Parathyroid adenoma (tissue), 2 donors: Measurements from ENCODE around the gene PPP2R5E.

Experiments
- H2AFZ ChIP-seq: fragments of 300-600 bp; sonication (generic); one replicate; pipeline ENCODE4 v1.7.0; 2017; ENCODE audit warnings: antibody characterized with exemption, mild to moderate bottlenecking
- H3K27ac ChIP-seq: fragments of 300-600 bp; sonication (generic); one replicate; pipeline ENCODE4 v1.7.0; 2017
- H3K27me3 ChIP-seq: fragments of 300-600 bp; sonication (generic); one replicate; pipeline ENCODE4 v1.7.0; 2017; ENCODE audit warnings: low read length; ENCODE audit not compliant: control insufficient read depth, insufficient read depth
- H3K36me3 ChIP-seq: fragments of 300-600 bp; sonication (generic); one replicate; pipeline ENCODE4 v1.7.0; 2017; ENCODE audit warnings: low read length; ENCODE audit not compliant: control insufficient read depth, insufficient read depth
- H3K4me1 ChIP-seq: fragments of 300-600 bp; sonication (generic); one replicate; pipeline ENCODE4 v1.7.0; 2017; ENCODE audit warnings: control low read depth
- H3K4me2 ChIP-seq: fragments of 300-600 bp; sonication (generic); one replicate; pipeline ENCODE4 v1.7.0; 2017; ENCODE audit warnings: low read length
- H3K4me3 ChIP-seq: fragments of 300-600 bp; sonication (generic); one replicate; pipeline ENCODE4 v1.7.0; 2017; ENCODE audit warnings: low read depth, low read length
- H3K79me2 ChIP-seq: fragments of 300-600 bp; sonication (generic); one replicate; pipeline ENCODE4 v1.7.0; 2017; ENCODE audit warnings: control low read depth
- H3K9ac ChIP-seq: fragments of 300-600 bp; sonication (generic); one replicate; pipeline ENCODE4 v1.7.0; 2017; ENCODE audit warnings: mild to moderate bottlenecking
- H3K9me3 ChIP-seq: fragments of 300-600 bp; sonication (generic); one replicate; pipeline ENCODE4 v1.7.0; 2017; ENCODE audit warnings: low read length; ENCODE audit not compliant: control insufficient read depth
- TF ChIP-seq, protein P1 (sequence below): fragments of 300-600 bp; sonication (generic); IDR thresholded peaks from one replicate; pipeline ENCODE4 v1.7.0; 2017; ENCODE audit warnings: antibody characterized with exemption, mild to moderate bottlenecking
- donor health status: primary hyperparathyroidism.

Gene PPP2R5E

DNA sequence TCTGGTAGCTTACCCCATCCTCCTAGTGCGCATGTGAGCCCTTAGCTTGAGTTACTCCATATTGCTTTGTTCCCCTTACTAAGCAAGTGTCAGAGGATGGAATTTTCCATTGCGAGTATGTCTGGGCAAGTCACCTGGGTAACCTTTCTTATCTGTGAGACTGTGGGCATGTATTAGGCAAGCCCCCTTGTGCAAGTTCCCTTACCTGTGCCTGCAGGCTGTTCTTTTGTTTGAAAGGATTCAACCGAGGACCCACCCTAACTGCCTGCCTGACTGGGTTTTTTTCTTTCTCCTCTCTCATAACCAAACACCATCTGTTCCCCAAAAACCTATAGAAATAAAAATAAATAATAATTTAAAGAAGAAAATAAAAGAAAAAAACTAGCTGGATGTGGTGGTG is 22.3 kb upstream of the PPP2R5E start:
- Histone ChIP-seq H3K4me1 (no peaks in the 10 kb centered on the region), H3K36me3 (no peaks in the 10 kb centered on the region), H3K4me3 (no peak overlapping the region), H3K9ac (no peak overlapping the region), H3K27me3 (no peaks in the 10 kb centered on the region), H2AFZ (no peak overlapping the region), H3K27ac (no peak overlapping the region), H3K79me2 (no peaks in the 10 kb centered on the region), H3K4me2 (no peak overlapping the region), H3K9me3 (no peaks in the 10 kb centered on the region)
- TF ChIP-seq, protein P1, sequence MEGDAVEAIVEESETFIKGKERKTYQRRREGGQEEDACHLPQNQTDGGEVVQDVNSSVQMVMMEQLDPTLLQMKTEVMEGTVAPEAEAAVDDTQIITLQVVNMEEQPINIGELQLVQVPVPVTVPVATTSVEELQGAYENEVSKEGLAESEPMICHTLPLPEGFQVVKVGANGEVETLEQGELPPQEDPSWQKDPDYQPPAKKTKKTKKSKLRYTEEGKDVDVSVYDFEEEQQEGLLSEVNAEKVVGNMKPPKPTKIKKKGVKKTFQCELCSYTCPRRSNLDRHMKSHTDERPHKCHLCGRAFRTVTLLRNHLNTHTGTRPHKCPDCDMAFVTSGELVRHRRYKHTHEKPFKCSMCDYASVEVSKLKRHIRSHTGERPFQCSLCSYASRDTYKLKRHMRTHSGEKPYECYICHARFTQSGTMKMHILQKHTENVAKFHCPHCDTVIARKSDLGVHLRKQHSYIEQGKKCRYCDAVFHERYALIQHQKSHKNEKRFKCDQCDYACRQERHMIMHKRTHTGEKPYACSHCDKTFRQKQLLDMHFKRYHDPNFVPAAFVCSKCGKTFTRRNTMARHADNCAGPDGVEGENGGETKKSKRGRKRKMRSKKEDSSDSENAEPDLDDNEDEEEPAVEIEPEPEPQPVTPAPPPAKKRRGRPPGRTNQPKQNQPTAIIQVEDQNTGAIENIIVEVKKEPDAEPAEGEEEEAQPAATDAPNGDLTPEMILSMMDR = no peak

DNA sequence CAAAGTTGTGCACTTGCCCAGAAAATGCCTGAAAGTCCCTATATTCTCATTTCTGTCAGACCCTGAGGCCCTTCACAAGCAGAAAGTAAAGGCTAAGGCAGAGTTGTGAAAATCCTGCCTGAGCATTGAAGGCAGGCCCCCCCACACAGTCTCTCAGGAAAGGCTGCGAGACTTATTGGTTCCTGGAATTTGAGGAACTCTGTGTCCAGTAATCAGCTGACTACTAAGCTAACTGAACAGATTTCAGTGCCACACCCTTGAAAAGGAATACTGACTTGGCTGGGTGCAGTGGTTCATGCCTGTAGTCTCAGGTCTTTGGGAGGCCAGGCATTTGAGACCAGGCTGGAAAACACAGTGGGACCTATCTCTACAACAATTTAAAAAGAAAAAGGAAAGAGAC is 21.1 kb upstream of the PPP2R5E start:
- no peak overlapping the region for H3K27ac ChIP-seq
- H3K79me2 ChIP-seq = no peaks in the 10 kb centered on the region
- H3K9me3 ChIP-seq = no peaks in the 10 kb centered on the region
- no peak overlapping the region for H3K4me3 ChIP-seq
- H3K4me1 ChIP-seq = no peaks in the 10 kb centered on the region
- no peak overlapping the region for H2AFZ ChIP-seq
- no peaks in the 10 kb centered on the region for H3K27me3 ChIP-seq
- TF ChIP-seq, protein P1 = no peak
- H3K36me3 ChIP-seq = no peaks in the 10 kb centered on the region
- H3K4me2 ChIP-seq = no peak overlapping the region
- no peak overlapping the region for H3K9ac ChIP-seq

DNA sequence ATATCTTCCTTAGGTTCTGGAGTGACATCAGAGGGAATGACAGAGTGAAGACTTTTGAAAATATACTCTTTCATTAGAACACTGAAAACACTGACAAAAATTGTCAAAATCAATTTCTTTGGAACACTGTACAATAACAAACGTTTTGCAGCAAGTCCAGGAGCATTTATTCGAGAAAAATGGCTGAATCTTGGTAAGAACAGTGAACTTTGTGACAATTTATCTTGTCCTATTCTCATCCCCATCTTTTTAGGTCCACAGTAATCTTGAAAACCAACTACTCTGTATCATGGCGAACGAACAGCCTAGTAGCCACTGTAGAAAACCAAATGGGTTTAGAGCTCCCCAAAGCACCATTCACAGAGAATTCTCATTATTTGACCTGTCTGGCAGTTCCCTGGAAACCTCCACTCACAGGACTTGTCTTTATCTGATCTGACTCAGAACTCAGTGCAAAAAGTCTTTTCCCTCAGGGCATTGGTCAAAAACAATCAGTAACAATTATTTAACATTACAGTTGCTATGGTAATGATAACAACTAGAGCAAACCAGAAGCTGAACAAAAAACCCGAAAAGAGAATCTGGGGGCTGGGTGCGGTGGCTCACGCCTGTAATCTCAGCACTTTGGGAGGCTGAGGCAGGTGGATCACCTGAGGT is 20.3 kb upstream of the PPP2R5E start:
- Histone ChIP-seq H2AFZ (no peak overlapping the region), H3K9ac (no peak overlapping the region), H3K79me2 (no peaks in the 10 kb centered on the region), H3K27me3 (no peaks in the 10 kb centered on the region), H3K4me2 (no peak overlapping the region), H3K4me1 (no peaks in the 10 kb centered on the region), H3K9me3 (no peaks in the 10 kb centered on the region), H3K4me3 (no peak overlapping the region), H3K27ac (no peak overlapping the region), H3K36me3 (no peaks in the 10 kb centered on the region)
- TF ChIP-seq, protein P1 = no peak

DNA sequence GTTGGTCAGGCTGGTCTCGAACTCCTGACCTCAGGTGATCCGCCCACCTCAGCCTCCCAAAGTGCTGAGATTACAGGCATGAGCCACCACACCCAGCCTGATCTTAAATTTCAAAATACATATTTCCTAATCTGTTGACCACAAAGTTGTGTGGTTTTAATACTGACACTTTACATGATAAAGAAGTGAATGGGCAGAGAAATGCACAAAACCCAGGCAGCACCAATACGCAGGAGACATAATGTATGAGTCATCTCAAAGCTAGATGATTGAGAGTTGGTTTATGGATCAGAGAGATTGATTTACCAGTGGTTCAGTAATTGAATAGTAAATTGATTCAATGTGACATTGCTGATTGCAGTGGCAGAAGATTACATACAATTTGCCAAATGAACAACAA is 19.2 kb upstream of the PPP2R5E start:
- H3K9ac ChIP-seq = no peak overlapping the region

More for the DNA sequence above, 19.2 kb upstream of the PPP2R5E start:
- Histone ChIP-seq H3K27me3 (no peaks in the 10 kb centered on the region), H3K9me3 (no peaks in the 10 kb centered on the region), H3K4me2 (no peak overlapping the region), H3K4me1 (no peaks in the 10 kb centered on the region), H3K4me3 (no peak overlapping the region), H2AFZ (no peak overlapping the region), H3K27ac (no peak overlapping the region), H3K79me2 (no peaks in the 10 kb centered on the region), H3K36me3 (no peaks in the 10 kb centered on the region)
- TF ChIP-seq, protein P1 = no peak
